Lung (tissue), 12 donors: Measurements from ENCODE around the gene TAF11L6. TPM values are rescaled to one million over a fixed set of nuclear protein-coding genes. Genes with fewer than 3 reads are reported as not detected.
"Not testable (repeated sequence)": the region's sequence is repeated elsewhere in the genome, so short reads cannot be mapped to it uniquely, and the experiment has no call there.

Source experiments
- ATAC-seq: fragments of 200-7000 bp; cut with Tn5 transposase; one replicate; pipeline ENCODE4 v1.9.1; 2020; ENCODE audit warnings: moderate number of reproducible peaks; ENCODE audit not compliant: insufficient read depth, low FRiP score
- DNase-seq, 3 donors: peaks; one replicate each; pipeline ENCODE4 v3.0.0-alpha.2; 2013 to 2017
- H3K27ac ChIP-seq, 2 donors: one replicate each; pipeline ENCODE4 v1.5.1; 2013; ENCODE audit warnings: mild to moderate bottlenecking in 2 of 2, moderate library complexity in 2 of 2, control low read depth in 1 of 2, inconsistent platforms in 1 of 2, low read depth in 1 of 2, low read length in 1 of 2
- H3K27me3 ChIP-seq, 3 donors: one replicate each; pipeline ENCODE4 v1.5.1; 2013; ENCODE audit warnings: low read length in 2 of 3; ENCODE audit not compliant: control insufficient read depth in 3 of 3, insufficient read depth in 3 of 3
- H3K36me3 ChIP-seq, 4 donors: one replicate each; pipeline ENCODE4 v1.5.1; 2013; ENCODE audit warnings: low read length in 4 of 4, mild to moderate bottlenecking in 1 of 4, moderate library complexity in 1 of 4; ENCODE audit not compliant: control insufficient read depth in 4 of 4, insufficient read depth in 4 of 4
- H3K4me1 ChIP-seq, 5 donors: one replicate each; pipeline ENCODE4 v1.5.1; 2013; ENCODE audit warnings: low read length in 5 of 5, mild to moderate bottlenecking in 2 of 5, moderate library complexity in 1 of 5; ENCODE audit not compliant: control insufficient read depth in 5 of 5, insufficient read depth in 5 of 5
- H3K4me3 ChIP-seq: one replicate; pipeline ENCODE4 v1.5.1; 2013; ENCODE audit warnings: mild to moderate bottlenecking, control low read depth, moderate library complexity
- H3K9ac ChIP-seq, 2 donors: one replicate each; pipeline ENCODE4 v1.5.1; 2013; ENCODE audit warnings: low read length in 2 of 2, control low read depth in 1 of 2; ENCODE audit not compliant: insufficient read depth in 1 of 2
- H3K9me3 ChIP-seq, 4 donors: one replicate each; pipeline ENCODE4 v1.5.1; 2013; ENCODE audit warnings: low read length in 3 of 4, mild to moderate bottlenecking in 1 of 4, moderate library complexity in 1 of 4; ENCODE audit not compliant: control insufficient read depth in 4 of 4, insufficient read depth in 3 of 4
- WGBS, 2 donors: extraction: QIAGEN DNeasy Blood & Tissue Kit; methylation state at CpG; one replicate each; pipeline ENCODE4 v1.1.7; 2013; 5-methylcytosine and 5-hydroxymethylcytosine counted together
- polyA plus RNA-seq, 2 donors: library from polyadenylated mRNA; stranded (reverse); fragments of 200-250 nt; gene quantifications; one replicate each; pipeline ENCODE4 v1.2.1, GENCODE V29; 2013
- total RNA-seq, 2 donors: library from RNA; depleted of rRNA in 1 of 2; stranded (reverse); fragments of >200 nt in 1 of 2; gene quantifications; one replicate each; pipeline ENCODE4 v1.2.1, GENCODE V29; 2014 to 2021
- TF ChIP-seq, protein P1 (sequence below): IDR thresholded peaks from 2 replicates; pipeline ENCODE4 v1.5.1; 2012; ENCODE audit warnings: mild to moderate bottlenecking; ENCODE audit errors: control extremely low read depth, extremely low read depth
- donor health status: control.
- donor health status: control.
- donor health status: Bipolar disorder and iron deficiency.
- donor health status: healthy.
- donor health status: DM: yes; HTN: yes; CAD: no.

Gene TAF11L6
- total and polyA plus RNA-seq, 4 donors = not detected

GRCh38 chr5:17487174-17487512 lies 41.3 kb upstream of the TAF11L6 start:
- Histone ChIP-seq H3K4me1 (no peaks in the 10 kb centered on the region), H3K9ac (no peak overlapping the region), H3K9me3 (peaks cover 0 to 5% (median 0%) of the 10 kb centered on the region in 4 donors), H3K4me3 (no peak overlapping the region), H3K27me3 (no peaks in the 10 kb centered on the region), H3K36me3 (no peaks in the 10 kb centered on the region), H3K27ac (no peak overlapping the region)
- TF ChIP-seq, protein P1, sequence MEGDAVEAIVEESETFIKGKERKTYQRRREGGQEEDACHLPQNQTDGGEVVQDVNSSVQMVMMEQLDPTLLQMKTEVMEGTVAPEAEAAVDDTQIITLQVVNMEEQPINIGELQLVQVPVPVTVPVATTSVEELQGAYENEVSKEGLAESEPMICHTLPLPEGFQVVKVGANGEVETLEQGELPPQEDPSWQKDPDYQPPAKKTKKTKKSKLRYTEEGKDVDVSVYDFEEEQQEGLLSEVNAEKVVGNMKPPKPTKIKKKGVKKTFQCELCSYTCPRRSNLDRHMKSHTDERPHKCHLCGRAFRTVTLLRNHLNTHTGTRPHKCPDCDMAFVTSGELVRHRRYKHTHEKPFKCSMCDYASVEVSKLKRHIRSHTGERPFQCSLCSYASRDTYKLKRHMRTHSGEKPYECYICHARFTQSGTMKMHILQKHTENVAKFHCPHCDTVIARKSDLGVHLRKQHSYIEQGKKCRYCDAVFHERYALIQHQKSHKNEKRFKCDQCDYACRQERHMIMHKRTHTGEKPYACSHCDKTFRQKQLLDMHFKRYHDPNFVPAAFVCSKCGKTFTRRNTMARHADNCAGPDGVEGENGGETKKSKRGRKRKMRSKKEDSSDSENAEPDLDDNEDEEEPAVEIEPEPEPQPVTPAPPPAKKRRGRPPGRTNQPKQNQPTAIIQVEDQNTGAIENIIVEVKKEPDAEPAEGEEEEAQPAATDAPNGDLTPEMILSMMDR = no peak
- DNase-seq (no peak), ATAC-seq (no peak)
- 95 to 97% methylated on average over 1 of the region's 1 CpG for WGBS, 2 donors

GRCh38 chr5:17491257-17491656 lies 37.2 kb upstream of the TAF11L6 start:
- not testable (repeated sequence) for H3K36me3 ChIP-seq, DNase-seq, H3K4me3 ChIP-seq, H3K9ac ChIP-seq, H3K27ac ChIP-seq, ATAC-seq, H3K27me3 ChIP-seq, H3K9me3 ChIP-seq, H3K4me1 ChIP-seq
- 94 to 95% methylated on average over 21 to 23 of the region's 23 CpGs for WGBS, 2 donors

GRCh38 chr5:17492770-17493169 lies 35.7 kb upstream of the TAF11L6 start:
- no peaks in the 10 kb centered on the region for H3K36me3 ChIP-seq
- H3K4me3 ChIP-seq = no peak overlapping the region
- H3K4me1 ChIP-seq = no peaks in the 10 kb centered on the region
- DNase-seq = no peak
- H3K9me3 ChIP-seq = peaks cover 0 to 7% (median 0%) of the 10 kb centered on the region in 4 donors
- no peak overlapping the region for H3K27ac ChIP-seq
- no peaks in the 10 kb centered on the region for H3K27me3 ChIP-seq
- WGBS, 2 donors = 89 to 93% methylated on average over 3 of the region's 3 CpGs
- no peak overlapping the region for H3K9ac ChIP-seq
- TF ChIP-seq, protein P1 = no peak
- no peak for ATAC-seq

DNA sequence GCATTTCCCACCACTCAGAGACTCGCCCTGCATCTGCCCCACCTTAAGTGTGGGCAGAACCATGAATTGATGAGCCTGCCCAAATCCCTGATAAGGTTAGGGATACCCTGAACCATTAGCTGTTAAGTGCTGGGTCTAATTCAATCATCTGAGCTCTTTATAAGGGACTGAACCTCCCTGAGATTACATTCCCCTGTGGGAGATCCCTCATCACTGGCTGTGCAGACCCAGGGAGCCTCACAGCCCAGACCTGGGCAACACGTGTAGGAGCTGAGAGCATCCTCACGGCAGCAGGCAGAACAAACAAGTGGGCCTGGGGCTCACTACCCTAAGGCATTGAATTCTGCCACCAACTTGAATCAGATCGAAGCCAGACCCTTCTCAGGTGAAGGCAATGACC lies 31.0 kb upstream of the TAF11L6 start:
- TF ChIP-seq, protein P1 = no peak
- 68 to 87% methylated on average over 4 of the region's 4 CpGs for WGBS, 2 donors
- H3K4me3 ChIP-seq = no peak overlapping the region
- no peak overlapping the region for H3K27ac ChIP-seq
- no peaks in the 10 kb centered on the region for H3K27me3 ChIP-seq
- no peak for ATAC-seq
- H3K36me3 ChIP-seq = no peaks in the 10 kb centered on the region
- H3K9me3 ChIP-seq = peaks cover 0 to 5% (median 0%) of the 10 kb centered on the region in 4 donors
- no peak for DNase-seq
- H3K9ac ChIP-seq = no peak overlapping the region
- no peaks in the 10 kb centered on the region for H3K4me1 ChIP-seq

- not testable (repeated sequence) for ATAC-seq, H3K4me3 ChIP-seq, DNase-seq, H3K9me3 ChIP-seq, H3K27me3 ChIP-seq, H3K9ac ChIP-seq, H3K36me3 ChIP-seq, H3K4me1 ChIP-seq, H3K27ac ChIP-seq
- WGBS, 2 donors = 91 to 92% methylated on average over 8 of the region's 8 CpGs
Measured at GRCh38 chr5:17497931-17498330, 30.5 kb upstream of the TAF11L6 start, which contains the start of gene TAF11L2. TSS of gene TAF11L2 (plus strand) at chr5:17498231.
